Right lobe of liver (tissue), 4 donors: ENCODE results near the gene DIP2A.

Experiments
- CTCF ChIP-seq, 4 donors: fragments of 200-600 bp in 3 of 4; fragments of 450-650 bp in 1 of 4; IDR thresholded peaks; one replicate each; pipeline versions ENCODE4 v1.5.1 to v1.8.0; 2016 to 2022; ENCODE audit warnings: antibody characterized with exemption in 4 of 4, mild to moderate bottlenecking in 2 of 4
- POLR2A ChIP-seq: fragments of 450-650 bp; IDR thresholded peaks from one replicate; pipeline ENCODE4 v1.6.1; 2017; ENCODE audit warnings: antibody characterized with exemption, mild to moderate bottlenecking
- donor health status: DM: no; HTN: no; CAD: no.
- donor health status: DM: no; HTN: no; CAD: no.
- donor health status: DM: no; HTN: yes; CAD: no.

GRCh38 chr21:46527801-46528200, 69.1 kb downstream of the DIP2A start:
- TF ChIP-seq CTCF (IDR thresholded peaks at IDR 0.05) (no peak), POLR2A (no peak)
